ENCODE results near the gene ABCC9.
"Not testable (repeated sequence)": the region's sequence is repeated elsewhere in the genome, so short reads cannot be mapped to it uniquely, and the experiment has no call there.

Gene ABCC9

GRCh38 chr12:21945002-21945401, 3.8 kb upstream of the ABCC9 start:
- TF ChIP-seq POLR2AphosphoS5 (IDR thresholded peaks at IDR 0.05; ENCODE audit: borderline replicate concordance, low read depth, low read length) (no peak), FOXP2 (optimal IDR thresholded peaks at IDR 0.05; ENCODE audit: control extremely low read depth, extremely low read length, insufficient read depth) (no peak), EZH2 (IDR thresholded peaks at IDR 0.05) (no peak)
- H3K36me3 ChIP-seq (ENCODE audit: insufficient read depth, low read length): no peaks in the 10 kb centered on the region
- H3K9ac ChIP-seq (ENCODE audit: insufficient read length): no peak overlapping the region
- H3K9me3 ChIP-seq (ENCODE audit: low read depth, low read length): no peaks in the 10 kb centered on the region
- H3K4me3 ChIP-seq: no peak overlapping the region
- DNase-seq (ENCODE audit: low read depth, low spot score): no peak
- H3K27ac ChIP-seq: no peak overlapping the region

DNA sequence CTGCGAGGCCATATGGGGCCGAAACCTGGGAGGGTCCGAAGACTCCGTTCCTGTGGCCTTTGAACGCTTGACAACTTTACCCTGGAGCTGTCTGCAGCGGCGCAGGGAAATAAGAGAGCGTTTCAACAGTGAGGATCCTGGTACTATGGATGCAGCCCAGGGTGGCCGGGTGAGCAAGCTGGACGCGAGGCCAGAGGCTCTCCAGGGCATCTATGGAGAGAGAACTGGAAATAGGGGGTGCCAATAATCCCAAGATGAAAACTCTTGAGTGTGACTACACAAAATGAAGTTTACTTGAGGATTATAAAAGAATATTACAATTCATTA, 1.1 kb upstream of the ABCC9 start:
- H3K27ac ChIP-seq: no peak overlapping the region
- TF ChIP-seq POLR2AphosphoS5 (IDR thresholded peaks at IDR 0.05; ENCODE audit: borderline replicate concordance, low read depth, low read length): no peak
- no peak for TF ChIP-seq FOXP2 (optimal IDR thresholded peaks at IDR 0.05; ENCODE audit: control extremely low read depth, extremely low read length, insufficient read depth)
- TF ChIP-seq EZH2 (IDR thresholded peaks at IDR 0.05): no peak
- H3K9me3 ChIP-seq (ENCODE audit: low read depth, low read length): no peaks in the 10 kb centered on the region
- H3K4me3 ChIP-seq: no peak overlapping the region
- H3K9ac ChIP-seq (ENCODE audit: insufficient read length): no peak overlapping the region
- no peak for DNase-seq (ENCODE audit: low read depth, low spot score)
- no peaks in the 10 kb centered on the region for H3K36me3 ChIP-seq (ENCODE audit: insufficient read depth, low read length)

- H3K27ac ChIP-seq: no peak overlapping the region
- DNase-seq (ENCODE audit: low read depth, low spot score): no peak
- peak overlapping the region; percentile 73 for H3K4me3 ChIP-seq
- H3K36me3 ChIP-seq (ENCODE audit: insufficient read depth, low read length): no peaks in the 10 kb centered on the region
- TF ChIP-seq FOXP2 (optimal IDR thresholded peaks at IDR 0.05; ENCODE audit: control extremely low read depth, extremely low read length, insufficient read depth) (no peak), EZH2 (IDR thresholded peaks at IDR 0.05) (no peak), POLR2AphosphoS5 (IDR thresholded peaks at IDR 0.05; ENCODE audit: borderline replicate concordance, low read depth, low read length) (no peak)
- H3K9ac ChIP-seq (ENCODE audit: insufficient read length): no peak overlapping the region
- no peaks in the 10 kb centered on the region for H3K9me3 ChIP-seq (ENCODE audit: low read depth, low read length)
Observed at GRCh38 chr12:21941506-21942376, 515 bp upstream of the ABCC9 start.

DNA sequence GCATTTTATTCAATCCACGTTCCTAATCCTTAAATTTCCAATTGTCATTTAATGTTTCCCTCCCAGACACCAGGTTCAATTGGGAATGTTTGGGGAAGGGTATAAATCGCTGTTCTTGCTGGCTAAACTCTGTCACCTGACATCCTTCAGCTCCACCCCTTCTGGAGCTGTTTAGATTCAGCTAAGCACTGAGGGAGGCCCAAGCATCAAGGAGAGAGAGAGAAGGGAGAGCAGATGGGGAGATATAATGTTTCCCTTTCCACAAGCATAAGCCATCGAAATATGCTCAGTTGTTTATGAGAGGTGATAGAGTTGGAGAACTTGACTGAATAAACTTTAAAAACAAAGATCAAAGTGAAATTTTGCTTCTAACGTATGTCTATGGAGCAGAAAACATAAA, 1.8 kb downstream of the ABCC9 start:
- Histone ChIP-seq H3K27ac (no peak overlapping the region), H3K36me3 (ENCODE audit: insufficient read depth, low read length) (no peaks in the 10 kb centered on the region), H3K9ac (ENCODE audit: insufficient read length) (no peak overlapping the region), H3K4me3 (no peak overlapping the region), H3K9me3 (ENCODE audit: low read depth, low read length) (no peaks in the 10 kb centered on the region)
- TF ChIP-seq POLR2AphosphoS5 (IDR thresholded peaks at IDR 0.05; ENCODE audit: borderline replicate concordance, low read depth, low read length) (no peak), FOXP2 (optimal IDR thresholded peaks at IDR 0.05; ENCODE audit: control extremely low read depth, extremely low read length, insufficient read depth) (no peak), EZH2 (IDR thresholded peaks at IDR 0.05) (no peak)
- DNase-seq (ENCODE audit: low read depth, low spot score): no peak

- DNase-seq (ENCODE audit: low read depth, low spot score): no peak
- Histone ChIP-seq H3K36me3 (ENCODE audit: insufficient read depth, low read length) (no peaks in the 10 kb centered on the region), H3K27ac (no peak overlapping the region), H3K9me3 (ENCODE audit: low read depth, low read length) (no peaks in the 10 kb centered on the region), H3K9ac (ENCODE audit: insufficient read length) (no peak overlapping the region), H3K4me3 (no peak overlapping the region)
- TF ChIP-seq POLR2AphosphoS5 (IDR thresholded peaks at IDR 0.05; ENCODE audit: borderline replicate concordance, low read depth, low read length): no peak
- TF ChIP-seq FOXP2 (optimal IDR thresholded peaks at IDR 0.05; ENCODE audit: control extremely low read depth, extremely low read length, insufficient read depth): no peak
- no peak for TF ChIP-seq EZH2 (IDR thresholded peaks at IDR 0.05)
Observed at GRCh38 chr12:21938879-21939278, 2.3 kb downstream of the ABCC9 start.

DNA sequence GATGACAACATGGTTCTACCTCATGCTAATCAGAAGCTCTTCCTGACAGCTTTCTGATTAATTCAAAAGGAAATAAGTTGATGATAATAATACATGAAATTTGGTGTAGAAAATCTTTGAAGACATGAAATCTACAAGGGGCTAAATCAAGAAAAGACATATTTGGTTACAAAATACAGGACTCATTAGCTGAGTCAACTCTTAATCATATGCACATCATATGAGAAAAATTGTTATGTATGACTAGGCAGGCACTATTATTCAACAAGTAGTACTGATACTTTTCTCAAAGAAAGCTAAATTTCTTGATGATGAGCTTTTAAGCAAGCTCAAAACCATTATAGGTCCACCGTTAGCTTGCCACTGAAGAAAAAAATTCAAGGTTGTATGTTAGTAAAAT, 7.1 kb downstream of the ABCC9 start:
- Histone ChIP-seq H3K9ac (ENCODE audit: insufficient read length) (no peak overlapping the region), H3K27ac (no peak overlapping the region), H3K36me3 (ENCODE audit: insufficient read depth, low read length) (no peaks in the 10 kb centered on the region), H3K4me3 (no peak overlapping the region), H3K9me3 (ENCODE audit: low read depth, low read length) (no peaks in the 10 kb centered on the region)
- TF ChIP-seq POLR2AphosphoS5 (IDR thresholded peaks at IDR 0.05; ENCODE audit: borderline replicate concordance, low read depth, low read length) (no peak), FOXP2 (optimal IDR thresholded peaks at IDR 0.05; ENCODE audit: control extremely low read depth, extremely low read length, insufficient read depth) (no peak)
- no peak for DNase-seq (ENCODE audit: low read depth, low spot score)

DNA sequence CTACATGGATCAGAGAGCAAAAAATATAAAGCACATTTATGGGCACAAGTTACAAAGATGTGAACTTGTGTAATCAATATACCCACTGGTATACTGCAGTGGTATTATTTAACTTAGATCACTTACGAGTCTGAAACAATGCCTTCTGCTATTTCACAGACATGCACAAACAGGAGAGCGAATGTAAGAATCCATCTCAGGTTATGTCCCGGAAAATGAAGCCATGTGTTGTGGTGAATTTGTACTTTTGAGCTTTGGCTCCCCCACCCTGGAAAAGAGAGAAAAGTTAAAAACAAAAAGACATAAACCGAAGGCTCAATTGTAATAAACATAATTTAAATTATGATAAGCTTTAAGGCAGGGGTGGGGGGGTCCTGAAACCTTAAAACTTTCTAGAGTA, 7.6 kb downstream of the ABCC9 start:
- Histone ChIP-seq H3K27ac (no peak overlapping the region), H3K9ac (ENCODE audit: insufficient read length) (no peak overlapping the region), H3K9me3 (ENCODE audit: low read depth, low read length) (no peaks in the 10 kb centered on the region), H3K4me3 (no peak overlapping the region), H3K36me3 (ENCODE audit: insufficient read depth, low read length) (no peaks in the 10 kb centered on the region)
- no peak for DNase-seq (ENCODE audit: low read depth, low spot score)
- TF ChIP-seq POLR2AphosphoS5 (IDR thresholded peaks at IDR 0.05; ENCODE audit: borderline replicate concordance, low read depth, low read length) (no peak), EZH2 (IDR thresholded peaks at IDR 0.05) (no peak), FOXP2 (optimal IDR thresholded peaks at IDR 0.05; ENCODE audit: control extremely low read depth, extremely low read length, insufficient read depth) (no peak)

GRCh38 chr12:21929972-21930371, 11.3 kb downstream of the ABCC9 start:
- not testable (repeated sequence) for H3K9me3 ChIP-seq (ENCODE audit: low read depth, low read length); H3K27ac ChIP-seq; H3K36me3 ChIP-seq (ENCODE audit: insufficient read depth, low read length); H3K9ac ChIP-seq (ENCODE audit: insufficient read length); H3K4me3 ChIP-seq; DNase-seq (ENCODE audit: low read depth, low spot score)

DNA sequence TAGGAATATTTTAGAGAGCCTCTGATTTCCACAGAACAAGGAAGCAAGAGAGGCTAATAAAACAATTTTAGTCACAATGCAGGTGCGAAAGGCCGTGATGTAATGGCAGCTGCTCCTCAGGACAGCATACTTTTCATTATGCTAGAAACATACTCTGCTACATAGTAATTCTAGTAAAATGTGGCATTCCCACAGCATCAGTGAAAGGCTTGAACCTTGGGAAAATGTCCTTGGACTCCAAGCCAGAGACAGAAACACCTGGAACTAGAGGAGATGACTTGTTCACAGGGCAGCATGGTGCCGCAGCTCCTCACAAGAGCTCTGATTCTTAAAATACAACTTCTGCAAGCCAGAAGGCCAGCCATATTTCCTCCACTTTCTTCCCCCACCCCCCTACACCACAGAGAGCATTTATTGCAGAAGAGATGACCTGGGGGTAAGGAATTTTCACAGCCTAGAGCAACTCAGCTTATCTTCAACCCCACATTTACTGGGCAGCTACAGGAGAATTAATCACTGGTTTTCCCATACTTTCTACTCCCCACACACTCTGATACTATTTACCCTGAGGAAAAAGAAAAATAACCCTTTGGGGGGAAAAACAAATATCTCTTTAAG, 15.8 kb downstream of the ABCC9 start:
- no peak for DNase-seq (ENCODE audit: low read depth, low spot score)

More for the DNA sequence above, 15.8 kb downstream of the ABCC9 start:
- no peak overlapping the region for H3K27ac ChIP-seq
- H3K36me3 ChIP-seq (ENCODE audit: insufficient read depth, low read length): no peaks in the 10 kb centered on the region
- TF ChIP-seq FOXP2 (optimal IDR thresholded peaks at IDR 0.05; ENCODE audit: control extremely low read depth, extremely low read length, insufficient read depth): no peak
- no peak for TF ChIP-seq POLR2AphosphoS5 (IDR thresholded peaks at IDR 0.05; ENCODE audit: borderline replicate concordance, low read depth, low read length)
- no peak for TF ChIP-seq EZH2 (IDR thresholded peaks at IDR 0.05)
- no peak overlapping the region for H3K9ac ChIP-seq (ENCODE audit: insufficient read length)
- H3K4me3 ChIP-seq: no peak overlapping the region
- H3K9me3 ChIP-seq (ENCODE audit: low read depth, low read length): no peaks in the 10 kb centered on the region
